Measurements from ENCODE around the gene GAB1.

GRCh38 chr4:143339497-143339896 lies 2.8 kb downstream of the GAB1 start:
- TF ChIP-seq CTCF (IDR thresholded peaks at IDR 0.05; ENCODE audit: low read depth, low read length, missing input control) (no peak), MAX (IDR thresholded peaks at IDR 0.05) (no peak), ZBTB33 (IDR thresholded peaks at IDR 0.05) (no peak)

Data from liver (tissue), 2 donors.